Measurements from ENCODE around the gene ZNF827. TPM values are rescaled to one million over a fixed set of nuclear protein-coding genes. Genes with fewer than 3 reads are reported as not detected.

The ZNF827 gene
- total and polyA plus RNA-seq, 5 donors: 4.8 to 18.4 (median 15.5) TPM

GRCh38 chr4:145887241-145887991 is 51.2 kb downstream of the ZNF827 start:
- no peaks in the 10 kb centered on the region for H3K9me3 ChIP-seq (ENCODE audit: control insufficient read depth, low read length)
- H3K27me3 ChIP-seq (ENCODE audit: control insufficient read depth, insufficient read depth): no peaks in the 10 kb centered on the region
- 33% methylated on average over 11 of the region's 11 CpGs for WGBS
- H3K4me3 ChIP-seq (ENCODE audit: low read length): no peak overlapping the region
- peak overlapping the region; percentile 73 for H3K27ac ChIP-seq (ENCODE audit: low read length)
- intact Hi-C loops (cut with DNase I): no loop called here
- DNase-seq: peak in 2 of 3 donors; percentile 26 to 64
- ATAC-seq: peak; percentile 74 to 75
- H3K4me1 ChIP-seq (ENCODE audit: control insufficient read depth, insufficient read depth, low read length): peaks cover 6% of the 10 kb centered on the region

GRCh38 chr4:145886871-145887240 is 51.8 kb downstream of the ZNF827 start:
- H3K9me3 ChIP-seq (ENCODE audit: control insufficient read depth, low read length): no peaks in the 10 kb centered on the region
- H3K4me3 ChIP-seq (ENCODE audit: low read length): no peak overlapping the region
- H3K27ac ChIP-seq (ENCODE audit: low read length): peak overlapping the region; percentile 39
- H3K4me1 ChIP-seq (ENCODE audit: control insufficient read depth, insufficient read depth, low read length): peaks cover 8% of the 10 kb centered on the region
- no peaks in the 10 kb centered on the region for H3K27me3 ChIP-seq (ENCODE audit: control insufficient read depth, insufficient read depth)
- ATAC-seq (peak; percentile 72 to 77), DNase-seq (peak in 1 of 3 donors; percentile 57)
- intact Hi-C loops (cut with DNase I): no loop called here

- H3K27ac ChIP-seq (ENCODE audit: low read length): no peak overlapping the region
- H3K27me3 ChIP-seq (ENCODE audit: control insufficient read depth, insufficient read depth): no peaks in the 10 kb centered on the region
- WGBS: 91% methylated on average over 9 of the region's 9 CpGs
- H3K4me3 ChIP-seq (ENCODE audit: low read length): no peak overlapping the region
- DNase-seq (peak in 1 of 3 donors; percentile 50), ATAC-seq (no peak)
- intact Hi-C loops (cut with DNase I): no loop called here
- H3K9me3 ChIP-seq (ENCODE audit: control insufficient read depth, low read length): no peaks in the 10 kb centered on the region
- peaks cover 12% of the 10 kb centered on the region for H3K4me1 ChIP-seq (ENCODE audit: control insufficient read depth, insufficient read depth, low read length)
These were observed 53.0 kb downstream of the ZNF827 start for GRCh38 chr4:145885666-145886065.

GRCh38 chr4:145884775-145885174 is 53.8 kb downstream of the ZNF827 start:
- Histone ChIP-seq H3K4me1 (ENCODE audit: control insufficient read depth, insufficient read depth, low read length) (peaks cover 13% of the 10 kb centered on the region), H3K9me3 (ENCODE audit: control insufficient read depth, low read length) (no peaks in the 10 kb centered on the region), H3K4me3 (ENCODE audit: low read length) (no peak overlapping the region), H3K27me3 (ENCODE audit: control insufficient read depth, insufficient read depth) (no peaks in the 10 kb centered on the region), H3K27ac (ENCODE audit: low read length) (no peak overlapping the region)
- DNase-seq (no peak), ATAC-seq (no peak)
- WGBS: 99% methylated on average over 1 of the region's 1 CpG
- intact Hi-C loops (cut with DNase I): no loop called here

GRCh38 chr4:145883101-145883694 is 55.4 kb downstream of the ZNF827 start:
- H3K27ac ChIP-seq (ENCODE audit: low read length): no peak overlapping the region
- WGBS: 79% methylated on average over 4 of the region's 4 CpGs
- H3K4me3 ChIP-seq (ENCODE audit: low read length): no peak overlapping the region
- ATAC-seq: no peak
- no peak for DNase-seq
- H3K9me3 ChIP-seq (ENCODE audit: control insufficient read depth, low read length): no peaks in the 10 kb centered on the region
- H3K4me1 ChIP-seq (ENCODE audit: control insufficient read depth, insufficient read depth, low read length): peaks cover 18% of the 10 kb centered on the region
- no peaks in the 10 kb centered on the region for H3K27me3 ChIP-seq (ENCODE audit: control insufficient read depth, insufficient read depth)
- intact Hi-C loops (cut with DNase I): no loop called here

GRCh38 chr4:145882604-145883003 is 56.0 kb downstream of the ZNF827 start:
- H3K4me3 ChIP-seq (ENCODE audit: low read length): no peak overlapping the region
- intact Hi-C loops (cut with DNase I): no loop called here
- H3K9me3 ChIP-seq (ENCODE audit: control insufficient read depth, low read length): no peaks in the 10 kb centered on the region
- H3K27me3 ChIP-seq (ENCODE audit: control insufficient read depth, insufficient read depth): no peaks in the 10 kb centered on the region
- peaks cover 16% of the 10 kb centered on the region for H3K4me1 ChIP-seq (ENCODE audit: control insufficient read depth, insufficient read depth, low read length)
- DNase-seq (no peak), ATAC-seq (no peak)
- H3K27ac ChIP-seq (ENCODE audit: low read length): no peak overlapping the region
- 90% methylated on average over 7 of the region's 7 CpGs for WGBS

- no peaks in the 10 kb centered on the region for H3K9me3 ChIP-seq (ENCODE audit: control insufficient read depth, low read length)
- H3K27ac ChIP-seq (ENCODE audit: low read length): no peak overlapping the region
- intact Hi-C loops (cut with DNase I): no loop called here
- 73% methylated on average over 8 of the region's 8 CpGs for WGBS
- ATAC-seq (no peak), DNase-seq (no peak)
- H3K4me3 ChIP-seq (ENCODE audit: low read length): no peak overlapping the region
- peaks cover 14% of the 10 kb centered on the region for H3K4me1 ChIP-seq (ENCODE audit: control insufficient read depth, insufficient read depth, low read length)
- no peaks in the 10 kb centered on the region for H3K27me3 ChIP-seq (ENCODE audit: control insufficient read depth, insufficient read depth)
These were observed 56.6 kb downstream of the ZNF827 start for GRCh38 chr4:145881989-145882388.

GRCh38 chr4:145881576-145881975 is 57.0 kb downstream of the ZNF827 start:
- no peak overlapping the region for H3K4me3 ChIP-seq (ENCODE audit: low read length)
- H3K4me1 ChIP-seq (ENCODE audit: control insufficient read depth, insufficient read depth, low read length): peaks cover 14% of the 10 kb centered on the region
- no peak overlapping the region for H3K27ac ChIP-seq (ENCODE audit: low read length)
- no peak for DNase-seq
- H3K27me3 ChIP-seq (ENCODE audit: control insufficient read depth, insufficient read depth): no peaks in the 10 kb centered on the region
- WGBS: 62% methylated on average over 4 of the region's 4 CpGs
- H3K9me3 ChIP-seq (ENCODE audit: control insufficient read depth, low read length): no peaks in the 10 kb centered on the region
- ATAC-seq: no peak
- intact Hi-C loops (cut with DNase I): no loop called here

- H3K4me3 ChIP-seq (ENCODE audit: low read length): no peak overlapping the region
- WGBS: 86% methylated on average over 9 of the region's 9 CpGs
- intact Hi-C loops (cut with DNase I): no loop called here
- no peak overlapping the region for H3K27ac ChIP-seq (ENCODE audit: low read length)
- ATAC-seq: no peak
- DNase-seq: no peak
- H3K4me1 ChIP-seq (ENCODE audit: control insufficient read depth, insufficient read depth, low read length): peaks cover 14% of the 10 kb centered on the region
- no peaks in the 10 kb centered on the region for H3K27me3 ChIP-seq (ENCODE audit: control insufficient read depth, insufficient read depth)
- H3K9me3 ChIP-seq (ENCODE audit: control insufficient read depth, low read length): no peaks in the 10 kb centered on the region
These were observed 58.2 kb downstream of the ZNF827 start for GRCh38 chr4:145880355-145880960.

- peak; percentile 33 to 87 for ATAC-seq
- peaks cover 14% of the 10 kb centered on the region for H3K4me1 ChIP-seq (ENCODE audit: control insufficient read depth, insufficient read depth, low read length)
- intact Hi-C loops (cut with DNase I): no loop called here
- 45% methylated on average over 3 of the region's 3 CpGs for WGBS
- no peak overlapping the region for H3K4me3 ChIP-seq (ENCODE audit: low read length)
- H3K27me3 ChIP-seq (ENCODE audit: control insufficient read depth, insufficient read depth): no peaks in the 10 kb centered on the region
- no peaks in the 10 kb centered on the region for H3K9me3 ChIP-seq (ENCODE audit: control insufficient read depth, low read length)
- H3K27ac ChIP-seq (ENCODE audit: low read length): peak overlapping the region; percentile 28
- no peak for DNase-seq
These were observed 59.0 kb downstream of the ZNF827 start for GRCh38 chr4:145879598-145879997.
